GM18951 (cell line): Measurements from ENCODE around the gene CELF5.
"Not testable (repeated sequence)": the region's sequence is repeated elsewhere in the genome, so short reads cannot be mapped to it uniquely, and the experiment has no call there.

Source experiments
- POLR2A ChIP-seq: IDR thresholded peaks from 4 replicates; pipeline ENCODE4 v1.6.1; 2011; ENCODE audit warnings: mild to moderate bottlenecking; ENCODE audit not compliant: insufficient read length, insufficient read depth; ENCODE audit errors: extremely low read depth
- in situ Hi-C: fragments of 300-500 bp; cut with MboI; formaldehyde crosslinking; loops from one replicate; pipeline ENCODE4 v1.12.0; 2022; ENCODE audit warnings: low sequenced_read_pairs, mixed read lengths, inconsistent platforms; ENCODE audit not compliant: unreplicated experiment

Gene CELF5

DNA sequence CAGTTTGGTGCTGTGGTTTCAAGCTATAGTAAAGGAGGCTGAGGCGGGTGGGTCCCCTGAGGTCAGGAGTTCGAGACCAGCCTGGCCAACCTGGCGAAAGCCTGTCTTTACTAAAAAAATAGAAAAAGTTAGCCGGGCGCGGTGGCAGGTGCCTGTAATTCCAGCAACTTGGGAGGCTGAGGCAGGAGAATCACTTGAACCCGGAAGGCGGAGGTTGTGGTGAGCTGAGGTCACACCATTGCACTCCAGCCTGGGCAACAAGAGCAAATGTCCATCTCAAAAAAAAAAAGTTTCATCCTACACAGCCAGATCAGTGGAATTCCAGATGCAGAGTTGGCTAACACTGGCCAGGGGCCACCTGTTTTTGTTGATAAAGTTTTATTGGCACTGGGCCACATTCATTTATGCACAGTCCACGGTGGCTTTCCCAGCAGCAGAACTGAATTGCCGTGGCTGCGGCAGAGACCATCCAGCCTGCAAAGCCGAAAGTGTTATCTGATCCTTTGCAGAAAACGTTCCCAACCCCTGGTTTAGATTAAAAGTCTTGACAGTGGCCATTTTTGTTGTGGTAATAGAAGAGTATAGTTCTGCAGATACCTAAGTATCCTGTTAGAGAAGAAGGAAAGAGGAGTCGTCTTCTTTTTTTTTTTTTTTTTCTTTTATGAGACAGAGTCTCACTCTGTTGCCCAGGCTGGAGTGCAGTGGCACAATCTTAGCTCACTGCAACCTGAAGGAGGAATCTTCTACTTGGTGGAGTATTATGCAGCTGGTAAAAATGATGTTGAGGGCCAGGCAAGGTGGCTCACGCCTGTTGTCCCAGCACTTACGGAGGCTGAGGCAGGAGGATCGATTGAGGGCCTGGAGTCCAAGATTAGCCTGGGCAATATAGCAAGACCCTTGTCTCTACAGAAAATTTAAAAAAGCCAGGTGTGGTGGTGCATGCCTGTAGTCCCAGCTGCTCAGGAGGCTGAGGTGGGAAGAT, 30.1 kb upstream of the CELF5 start:
- in situ Hi-C loops, result no loop called here
- no peak for TF ChIP-seq POLR2A

DNA sequence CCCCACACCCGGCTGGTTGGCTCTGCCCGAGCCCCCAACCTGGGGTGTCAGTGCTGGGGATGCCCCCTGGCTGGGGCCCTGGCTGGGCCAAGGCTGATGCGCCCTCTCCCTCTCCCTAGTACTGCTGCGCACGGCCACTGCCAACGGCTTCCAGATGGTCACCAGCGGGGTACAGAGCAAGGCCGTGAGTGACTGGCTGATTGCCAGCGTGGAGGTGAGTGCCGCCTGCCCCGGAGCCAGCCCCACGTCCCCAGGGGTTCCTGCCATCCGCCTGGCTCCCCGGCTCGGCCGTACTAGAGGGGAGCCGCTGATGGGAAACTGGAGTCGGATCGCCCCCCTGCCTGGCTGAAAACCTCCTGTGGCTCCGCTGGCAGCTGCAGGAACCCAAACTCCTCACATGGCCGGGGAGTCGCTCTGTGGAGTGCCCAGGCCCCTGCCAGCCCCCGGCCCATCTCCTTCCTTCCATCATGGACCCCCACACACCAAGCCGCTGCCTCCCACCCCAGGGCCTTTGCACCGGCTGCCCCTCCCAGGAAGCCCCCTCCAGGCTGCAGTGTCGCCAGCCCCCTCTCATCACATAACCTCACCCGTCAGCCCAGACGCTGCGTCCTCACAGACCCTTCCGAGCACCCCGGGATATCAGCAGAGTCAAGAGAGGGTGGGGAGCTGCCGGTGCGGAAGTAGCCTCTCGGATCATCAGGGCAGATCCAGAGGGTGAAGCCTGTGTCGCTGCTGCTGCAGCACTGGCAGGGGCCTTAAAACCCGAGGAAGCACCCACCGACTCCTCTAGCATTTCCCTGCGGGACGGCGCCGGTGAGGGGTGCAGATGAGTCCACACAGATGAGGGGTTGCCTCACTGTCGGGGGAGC, 28.2 kb upstream of the CELF5 start:
- no peak for TF ChIP-seq POLR2A
- in situ Hi-C loops, result no loop called here

DNA sequence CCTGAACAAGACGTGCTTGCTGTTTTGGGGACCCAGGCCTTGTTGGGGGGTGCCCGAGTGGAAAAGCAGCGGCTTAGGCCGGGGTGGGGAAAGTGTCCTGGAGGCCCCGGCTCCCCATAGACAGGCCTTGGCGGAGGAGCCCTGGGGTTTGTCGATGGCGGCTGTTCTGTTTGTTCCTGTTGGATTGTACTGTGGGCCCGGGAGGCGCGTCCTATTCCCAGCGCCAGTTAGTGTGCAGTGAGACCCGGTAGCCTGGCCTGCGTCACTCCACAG, 27.6 kb upstream of the CELF5 start:
- TF ChIP-seq POLR2A, result no peak
- in situ Hi-C loops, result no loop called here

DNA sequence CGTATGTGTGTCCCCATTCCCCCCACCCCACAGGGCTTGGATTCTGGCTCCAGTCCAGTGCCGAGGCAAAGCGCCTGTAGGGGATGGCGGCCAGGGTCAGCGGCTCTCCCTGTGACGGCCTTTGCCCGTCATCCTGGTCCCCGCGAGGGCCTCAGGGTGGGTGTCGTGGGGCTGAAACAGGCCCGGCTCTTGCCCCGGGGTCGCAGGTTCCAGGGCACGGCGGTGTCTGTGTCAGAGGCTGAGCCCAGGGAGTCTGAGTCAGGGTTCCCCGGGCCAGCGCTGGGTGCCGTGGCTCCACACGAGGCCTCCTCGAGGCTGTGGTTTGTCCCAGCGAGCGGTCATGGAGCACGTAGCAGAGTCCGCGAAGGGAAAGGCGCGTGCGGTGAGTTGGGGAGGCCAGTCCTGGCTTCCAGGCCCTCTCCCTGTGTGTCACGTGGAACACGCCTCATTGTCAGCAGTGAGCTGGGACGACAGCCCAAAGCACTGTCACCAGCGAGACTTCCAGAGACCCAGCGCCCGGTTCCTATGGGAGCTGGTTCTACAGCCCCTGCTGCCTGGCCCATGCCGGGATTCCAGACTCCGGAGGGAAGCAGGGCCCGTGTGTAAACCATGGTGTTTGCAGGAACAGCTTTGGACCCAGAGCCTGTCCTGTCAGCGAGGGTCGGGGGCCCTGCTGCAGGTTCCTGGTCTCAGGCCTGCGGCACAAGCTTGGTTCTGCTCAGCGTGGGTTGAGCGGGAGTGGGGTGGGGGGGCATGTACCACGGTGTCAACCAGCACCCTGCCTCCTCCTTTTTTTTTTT, 25.4 kb upstream of the CELF5 start:
- TF ChIP-seq POLR2A, result no peak
- in situ Hi-C loops, result no loop called here

DNA sequence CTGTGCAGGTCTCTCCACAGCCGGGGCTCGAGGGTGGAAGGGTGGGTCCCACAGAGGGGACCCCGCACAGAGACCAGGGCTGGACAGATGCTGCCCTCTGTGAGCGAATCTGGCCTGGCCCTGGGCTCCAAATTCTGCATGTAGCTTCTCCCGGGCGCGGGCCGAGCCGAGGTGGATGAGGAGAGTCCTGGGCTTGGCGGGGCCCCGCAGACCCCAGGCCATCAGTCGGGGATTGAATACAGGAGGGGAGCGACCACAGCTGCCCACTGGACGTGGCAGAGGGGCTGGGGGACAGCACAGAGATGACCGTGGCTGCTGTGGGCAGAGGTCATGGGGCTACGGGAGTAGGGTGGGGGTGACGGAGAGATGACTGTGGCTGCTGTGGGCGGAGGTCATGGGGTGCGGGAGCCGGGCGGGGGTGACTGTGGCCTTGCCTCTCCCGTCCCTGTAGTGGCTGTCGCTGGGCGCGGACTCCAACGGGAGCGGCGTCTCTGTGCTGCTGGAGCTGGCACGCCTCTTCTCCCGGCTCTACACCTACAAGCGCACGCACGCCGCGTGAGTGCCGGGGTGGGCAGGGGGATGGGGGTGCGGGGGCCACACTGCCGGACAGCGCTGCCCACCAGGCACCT, 23.3 kb upstream of the CELF5 start:
- TF ChIP-seq POLR2A, result no peak
- in situ Hi-C loops, result no loop called here

DNA sequence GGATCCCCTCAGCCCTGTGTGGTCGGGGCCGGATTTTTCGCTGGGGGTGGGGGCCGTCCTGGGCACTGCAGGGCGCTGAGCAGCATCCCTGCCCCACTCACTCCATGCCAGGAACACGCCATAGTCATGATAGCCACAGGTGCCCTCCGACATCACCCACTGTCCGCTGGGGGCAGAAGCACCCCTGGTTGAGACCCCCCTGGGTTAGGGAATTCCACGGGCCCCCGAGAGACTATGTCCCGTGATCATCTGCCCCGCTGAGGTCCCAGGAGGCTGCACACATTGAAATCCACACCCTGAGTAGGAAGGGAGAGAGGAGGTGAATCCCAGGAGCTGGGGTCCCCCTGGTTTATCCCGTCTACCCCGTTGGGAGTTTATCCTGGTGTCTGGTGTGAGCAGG, 22.6 kb upstream of the CELF5 start:
- no peak for TF ChIP-seq POLR2A
- in situ Hi-C loops, result no loop called here

DNA sequence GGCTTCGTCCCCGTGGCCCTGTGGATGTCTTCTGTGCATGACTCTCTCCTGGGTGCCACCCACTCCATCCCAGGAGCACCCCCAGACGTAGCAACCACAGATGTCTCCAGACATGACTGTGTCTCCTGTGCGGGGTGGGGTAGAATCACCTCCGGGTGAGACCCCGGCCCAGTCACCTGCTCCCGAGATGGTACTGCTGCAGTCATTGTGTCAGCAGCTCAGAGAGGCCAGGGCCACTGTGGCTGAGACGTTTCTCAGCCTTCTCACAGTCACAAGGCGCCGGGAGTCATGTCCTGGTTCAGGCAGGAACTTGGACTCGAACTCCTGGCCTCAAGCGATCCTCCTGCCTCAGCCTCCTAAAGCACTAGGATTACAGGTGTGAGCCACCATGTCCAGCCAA, 22.1 kb upstream of the CELF5 start:
- TF ChIP-seq POLR2A, result no peak
- in situ Hi-C loops, result no loop called here

DNA sequence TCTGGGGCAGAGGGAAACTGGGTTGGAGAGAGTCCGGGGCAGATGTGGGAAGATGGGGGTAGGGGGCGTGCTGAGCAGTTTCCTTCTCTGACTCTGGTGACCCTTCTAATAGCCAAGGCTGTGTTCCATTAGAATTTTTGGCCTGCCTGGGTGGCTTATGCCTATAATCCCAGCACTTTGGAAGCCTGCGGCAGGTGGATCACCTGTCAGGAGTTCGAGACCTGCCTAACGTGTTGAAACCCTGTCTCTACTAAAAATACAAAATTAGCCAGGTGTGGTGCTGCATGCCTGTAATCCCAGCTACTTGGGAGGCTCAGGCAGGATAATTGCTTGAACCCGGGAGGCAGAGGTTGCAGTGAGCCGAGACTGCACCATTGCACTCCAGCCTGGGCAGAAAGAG, 21.6 kb upstream of the CELF5 start:
- in situ Hi-C loops, result not testable (repeated sequence)

DNA sequence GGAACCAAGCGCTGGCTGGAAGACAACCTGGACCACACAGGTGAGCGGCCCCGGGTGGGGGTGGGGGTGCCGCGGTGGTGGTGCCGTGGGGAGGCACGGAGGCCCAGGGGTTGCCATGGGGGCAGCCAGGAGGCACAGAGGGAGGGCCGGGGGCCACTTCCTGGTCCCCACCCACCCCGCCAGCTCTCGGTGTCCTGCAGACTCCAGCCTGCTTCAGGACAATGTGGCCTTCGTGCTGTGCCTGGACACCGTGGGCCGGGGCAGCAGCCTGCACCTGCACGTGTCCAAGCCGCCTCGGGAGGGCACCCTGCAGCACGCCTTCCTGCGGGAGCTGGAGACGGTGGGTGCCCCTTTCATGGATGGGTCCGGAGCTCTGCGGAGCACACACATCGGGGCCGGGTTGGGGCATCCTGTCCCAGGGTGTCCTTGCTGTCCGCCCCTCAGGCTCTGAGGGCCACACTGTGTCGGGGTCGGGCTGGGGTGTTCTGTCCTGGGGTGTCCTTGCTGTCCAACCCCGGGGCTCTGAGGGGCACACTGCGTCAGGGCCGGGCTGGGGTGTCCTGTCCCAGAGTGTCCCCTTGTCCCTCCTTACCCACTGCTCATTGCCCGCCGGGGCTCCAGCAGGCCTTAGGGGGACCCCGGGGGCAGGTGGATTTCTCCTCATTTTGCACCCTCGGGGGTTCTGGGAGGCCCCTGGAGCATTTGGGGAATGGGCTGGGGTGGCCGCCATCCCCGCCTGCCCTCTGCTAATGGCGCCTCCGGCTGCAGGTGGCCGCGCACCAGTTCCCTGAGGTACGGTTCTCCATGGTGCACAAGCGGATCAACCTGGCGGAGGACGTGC, 20.4 kb upstream of the CELF5 start:
- in situ Hi-C loops, result no loop called here
- TF ChIP-seq POLR2A, result no peak

DNA sequence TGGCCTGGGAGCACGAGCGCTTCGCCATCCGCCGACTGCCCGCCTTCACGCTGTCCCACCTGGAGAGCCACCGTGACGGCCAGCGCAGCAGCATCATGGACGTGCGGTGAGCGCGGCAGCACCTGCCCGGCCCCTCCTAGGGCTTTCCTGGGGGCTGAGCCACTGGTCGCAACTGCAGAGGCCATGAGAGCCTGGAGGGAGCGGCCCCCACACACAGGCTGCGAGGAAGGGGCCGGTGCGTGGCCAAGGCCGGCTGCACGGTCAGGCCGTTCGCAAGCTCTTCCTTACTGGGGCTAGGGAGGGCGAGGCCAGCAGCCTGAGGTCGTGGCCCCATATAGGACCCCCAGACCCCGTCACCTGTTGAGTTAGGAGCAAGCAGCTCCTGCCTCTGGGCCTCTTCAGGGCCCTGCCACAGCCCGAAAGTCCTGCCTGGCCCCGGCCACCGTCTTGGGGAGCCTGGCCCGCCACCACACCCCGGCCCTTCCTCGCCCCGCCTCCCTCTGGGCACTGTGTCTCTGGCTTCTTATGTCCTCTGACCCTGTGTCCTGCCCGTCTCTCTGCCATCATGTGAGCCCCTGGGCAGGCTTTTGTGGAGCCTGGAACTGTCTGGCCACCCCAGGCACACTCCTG, 19.7 kb upstream of the CELF5 start:
- in situ Hi-C loops, result no loop called here

DNA sequence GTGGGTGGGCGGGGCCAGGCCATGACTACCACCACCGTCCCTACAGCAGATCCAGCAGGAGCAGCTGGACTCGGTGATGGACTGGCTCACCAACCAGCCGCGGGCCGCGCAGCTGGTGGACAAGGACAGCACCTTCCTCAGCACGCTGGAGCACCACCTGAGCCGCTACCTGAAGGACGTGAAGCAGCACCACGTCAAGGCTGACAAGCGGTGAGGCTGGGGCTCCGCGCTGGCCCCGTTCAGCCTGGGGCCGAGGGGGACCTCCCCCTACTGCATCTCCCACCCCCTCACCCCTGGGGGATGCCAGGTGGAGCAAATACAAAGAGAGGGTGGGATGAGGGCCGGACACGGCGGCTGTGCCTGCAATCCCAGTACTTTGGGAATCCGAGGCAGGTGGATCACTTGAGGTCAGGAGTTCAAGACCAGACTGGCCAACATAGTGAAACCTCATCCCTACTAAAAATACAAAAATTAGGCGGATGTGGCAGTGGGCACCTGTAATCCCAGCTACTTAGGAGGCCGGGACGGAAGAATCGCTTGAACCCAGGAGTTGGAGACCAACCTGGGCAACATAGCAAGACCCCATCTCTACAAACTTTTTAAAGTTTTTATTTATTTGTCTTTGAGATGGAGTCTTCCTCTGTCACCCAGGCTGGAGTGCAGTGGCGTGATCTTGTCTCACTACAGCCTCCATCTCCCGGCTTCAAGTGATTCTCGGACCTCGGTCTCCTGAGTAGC, 18.1 kb upstream of the CELF5 start:
- TF ChIP-seq POLR2A, result no peak
- in situ Hi-C loops, result no loop called here

More for the DNA sequence above, 19.7 kb upstream of the CELF5 start:
- TF ChIP-seq POLR2A, result no peak
